PC-3 (cell line): Measurements from ENCODE around the gene KNL1. TPM values are rescaled to one million over a fixed set of nuclear protein-coding genes. Genes with fewer than 3 reads are reported as not detected.
"Not testable (repeated sequence)": the region's sequence is repeated elsewhere in the genome, so short reads cannot be mapped to it uniquely, and the experiment has no call there.

Experiments
- ATAC-seq: fragments of 200-7000 bp; cut with Tn5 transposase; 2 replicates; pipeline ENCODE4 v1.9.1; 2020; ENCODE audit warnings: mild to moderate bottlenecking, moderate library complexity
- BruUV-seq: library from RNA; stranded (reverse); fragments of 400-500 nt; replicated peaks from 2 replicates; lab custom pipeline; 2021; lab: Mats Ljungman, UMichigan
- CTCF ChIA-PET: fragments of 300-600 bp; sonication (Branson Sonifier 250); formaldehyde crosslinking; loops from one replicate; lab custom pipeline; 2022; ENCODE audit warnings: antibody characterized with exemption; lab: Charles Lee
- POLR2A ChIA-PET: fragments of 300-600 bp; sonication (Branson Sonifier 250); formaldehyde crosslinking; loops from one replicate; lab custom pipeline; 2022; ENCODE audit warnings: antibody characterized with exemption; ENCODE audit not compliant: unreplicated experiment; lab: Charles Lee
- DNase-seq: peaks from one replicate; pipeline ENCODE4 v3.0.0-alpha.2; 2015
- H2AFZ ChIP-seq: fragments of 300-600 bp; sonication (generic); 2 replicates; pipeline ENCODE4 v1.6.0; 2016; ENCODE audit warnings: antibody characterized with exemption, low read length
- H3F3A ChIP-seq: fragments of 300-600 bp; sonication (generic); one replicate; pipeline ENCODE4 v1.6.0; 2017; ENCODE audit warnings: antibody characterized with exemption, low read length, control low read depth, mild to moderate bottlenecking; ENCODE audit not compliant: unreplicated experiment
- H3K27ac ChIP-seq: fragments of 300-600 bp; sonication (generic); 2 replicates; pipeline ENCODE4 v1.5.1; 2016; ENCODE audit warnings: mild to moderate bottlenecking, low read length
- H3K27me3 ChIP-seq: fragments of 300-600 bp; sonication (generic); 2 replicates; pipeline ENCODE4 v1.6.1; 2016; ENCODE audit warnings: low read length, mixed read lengths
- H3K36me3 ChIP-seq: fragments of 300-600 bp; sonication (generic); 2 replicates; pipeline ENCODE4 v1.6.1; 2016; ENCODE audit warnings: low read depth, mixed run types, low read length, mixed read lengths
- H3K4me1 ChIP-seq: fragments of 300-600 bp; sonication (generic); 2 replicates; pipeline ENCODE4 v1.5.1; 2016; ENCODE audit warnings: low read length; ENCODE audit not compliant: insufficient read depth
- H3K4me2 ChIP-seq: fragments of 300-600 bp; sonication (generic); 2 replicates; pipeline ENCODE4 v1.6.0; 2016; ENCODE audit warnings: low read length
- H3K4me3 ChIP-seq: fragments of 300-600 bp; sonication (generic); 2 replicates; pipeline ENCODE4 v1.5.1; 2016; ENCODE audit warnings: mild to moderate bottlenecking, low read length, mixed read lengths
- H3K79me2 ChIP-seq: fragments of 300-600 bp; sonication (generic); 2 replicates; pipeline ENCODE4 v1.6.1; 2017; ENCODE audit warnings: low read length, mixed read lengths
- H3K9ac ChIP-seq: fragments of 300-600 bp; sonication (generic); 2 replicates; pipeline ENCODE4 v1.6.0; 2016; ENCODE audit warnings: mild to moderate bottlenecking, low read length
- H3K9me2 ChIP-seq: fragments of 300-600 bp; sonication (generic); replicated peaks from 2 replicates; pipeline ENCODE4 v1.6.1; 2016; ENCODE audit warnings: mixed run types, low read length, mixed read lengths
- H3K9me3 ChIP-seq: fragments of 300-600 bp; sonication (generic); 2 replicates; pipeline ENCODE4 v1.6.1; 2016; ENCODE audit warnings: low read length, mixed read lengths
- H4K20me1 ChIP-seq: fragments of 300-600 bp; sonication (generic); 2 replicates; pipeline ENCODE4 v1.6.1; 2016; ENCODE audit warnings: low read length, mixed read lengths
- EZH2 ChIP-seq: fragments of 300-600 bp; sonication (generic); IDR thresholded peaks from one replicate; pipeline ENCODE4 v1.6.1; 2017; ENCODE audit warnings: antibody characterized with exemption, mild to moderate bottlenecking, low read length; ENCODE audit not compliant: unreplicated experiment
- EZH2phosphoT487 ChIP-seq: fragments of 300-600 bp; sonication (generic); IDR thresholded peaks from 2 replicates; pipeline ENCODE4 v1.6.1; 2018; ENCODE audit warnings: mild to moderate bottlenecking, antibody characterized with exemption, low read length, borderline replicate concordance
- intact Hi-C: fragments of 100-400 bp; cut with micrococcal nuclease; formaldehyde crosslinking; loops from 2 replicates; pipeline ENCODE4 v1.9.0; 2023
- total RNA-seq: library from RNA; depleted of rRNA; stranded (reverse); fragments of >200 nt; gene quantifications from 2 replicates; pipeline ENCODE4 v1.2.3, GENCODE V29; 2014
- TF ChIP-seq, protein P1 (sequence below): fragments of 300-600 bp; sonication (generic); conservative IDR thresholded peaks from 2 replicates; pipeline ENCODE4 v1.5.1; 2017; ENCODE audit warnings: antibody characterized with exemption, low read depth, mild to moderate bottlenecking, low read length

Gene KNL1
- total RNA-seq, 1 experiment from 2014 or later = 33.8 TPM

DNA sequence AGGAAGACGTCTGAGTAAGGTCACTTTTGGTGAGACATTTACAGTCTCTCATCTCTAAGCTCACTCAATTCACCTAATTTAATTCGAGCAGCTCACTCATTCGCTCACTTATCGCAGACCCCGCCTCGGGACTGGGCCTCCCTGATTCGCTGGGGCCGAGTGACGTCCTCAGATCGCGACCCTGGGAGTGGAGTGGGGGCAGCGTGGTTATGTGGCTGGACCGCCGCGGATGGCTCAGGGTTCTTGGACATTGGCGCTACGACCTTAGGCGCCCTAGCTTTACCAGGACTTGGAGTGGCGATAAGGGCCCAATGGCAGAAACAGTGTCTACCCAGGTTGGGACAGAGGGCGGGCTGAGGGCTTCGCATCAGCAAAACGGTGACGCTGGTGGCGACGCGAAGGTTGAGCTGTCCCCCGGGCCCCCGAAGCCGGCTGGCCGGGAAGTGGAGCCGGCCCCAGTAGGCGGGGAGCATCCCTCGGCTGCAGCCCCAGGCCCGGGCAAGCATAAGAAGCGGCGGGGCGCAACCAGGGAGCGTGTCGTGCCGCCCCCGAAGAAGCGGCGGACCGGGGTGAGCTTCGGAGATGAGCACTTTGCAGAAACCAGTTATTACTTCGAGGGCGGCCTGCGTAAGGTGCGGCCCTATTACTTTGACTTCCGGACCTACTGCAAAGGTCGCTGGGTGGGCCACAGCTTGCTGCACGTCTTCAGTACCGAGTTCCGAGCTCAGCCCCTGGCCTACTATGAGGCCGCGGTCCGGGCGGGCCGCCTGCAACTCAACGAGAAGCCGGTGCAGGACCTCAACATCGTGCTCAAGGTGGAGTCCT lies 24.7 kb upstream of the KNL1 start, which contains the start of gene RPUSD2:
Gene RPUSD2 (plus strand): TSS at position 171 of the 825 bp plus-strand sequence. CDS start 39 bp downstream, at position 210.
- BruUV-seq = TSS peak; percentile 67
- H3K36me3 ChIP-seq = peaks cover 21% of the 10 kb centered on the region
- 0 out of 2 replicates have a peak within 1 kb of the TSS, but pooled peaks have one; percentile 3 for H3K27ac ChIP-seq
- peak within 1 kb of the TSS; percentile 83 for H3K9ac ChIP-seq
- peaks cover 31% of the 10 kb centered on the region for H3K79me2 ChIP-seq
- H2AFZ ChIP-seq = peak within 1 kb of the TSS; percentile 87
- no peaks in the 10 kb centered on the region for H4K20me1 ChIP-seq
- H3K4me2 ChIP-seq = peak within 1 kb of the TSS; percentile 84
- peaks cover 14% of the 10 kb centered on the region for H3K4me1 ChIP-seq
- peak within 1 kb of the TSS; percentile 72 for H3K4me3 ChIP-seq
- ATAC-seq (peak; percentile 62), DNase-seq (peak; percentile 95)
- intact Hi-C loops = no loop called here
- no peaks in the 10 kb centered on the region for H3K9me3 ChIP-seq
- POLR2A ChIA-PET = interaction anchor here (0.6 to 1.3 kb wide), 5 partner anchors 20 to 276 kb away, joined by 3 to 15 read pairs (median 5); partner anchors contain the start of gene RAD51
- no peaks in the 10 kb centered on the region for H3K27me3 ChIP-seq
- no peak for TF ChIP-seq EZH2phosphoT487
- TF ChIP-seq EZH2 = no peak
- TF ChIP-seq, protein P1, sequence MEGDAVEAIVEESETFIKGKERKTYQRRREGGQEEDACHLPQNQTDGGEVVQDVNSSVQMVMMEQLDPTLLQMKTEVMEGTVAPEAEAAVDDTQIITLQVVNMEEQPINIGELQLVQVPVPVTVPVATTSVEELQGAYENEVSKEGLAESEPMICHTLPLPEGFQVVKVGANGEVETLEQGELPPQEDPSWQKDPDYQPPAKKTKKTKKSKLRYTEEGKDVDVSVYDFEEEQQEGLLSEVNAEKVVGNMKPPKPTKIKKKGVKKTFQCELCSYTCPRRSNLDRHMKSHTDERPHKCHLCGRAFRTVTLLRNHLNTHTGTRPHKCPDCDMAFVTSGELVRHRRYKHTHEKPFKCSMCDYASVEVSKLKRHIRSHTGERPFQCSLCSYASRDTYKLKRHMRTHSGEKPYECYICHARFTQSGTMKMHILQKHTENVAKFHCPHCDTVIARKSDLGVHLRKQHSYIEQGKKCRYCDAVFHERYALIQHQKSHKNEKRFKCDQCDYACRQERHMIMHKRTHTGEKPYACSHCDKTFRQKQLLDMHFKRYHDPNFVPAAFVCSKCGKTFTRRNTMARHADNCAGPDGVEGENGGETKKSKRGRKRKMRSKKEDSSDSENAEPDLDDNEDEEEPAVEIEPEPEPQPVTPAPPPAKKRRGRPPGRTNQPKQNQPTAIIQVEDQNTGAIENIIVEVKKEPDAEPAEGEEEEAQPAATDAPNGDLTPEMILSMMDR = no peak
- no peaks in the 10 kb centered on the region for H3K9me2 ChIP-seq
- H3F3A ChIP-seq = no peaks in the 10 kb centered on the region
- CTCF ChIA-PET = interaction anchor here (0.6 to 1.3 kb wide), 5 partner anchors 20 to 679 kb away, joined by 3 to 23 read pairs (median 3); partner anchors contain the start of gene BAHD1

DNA sequence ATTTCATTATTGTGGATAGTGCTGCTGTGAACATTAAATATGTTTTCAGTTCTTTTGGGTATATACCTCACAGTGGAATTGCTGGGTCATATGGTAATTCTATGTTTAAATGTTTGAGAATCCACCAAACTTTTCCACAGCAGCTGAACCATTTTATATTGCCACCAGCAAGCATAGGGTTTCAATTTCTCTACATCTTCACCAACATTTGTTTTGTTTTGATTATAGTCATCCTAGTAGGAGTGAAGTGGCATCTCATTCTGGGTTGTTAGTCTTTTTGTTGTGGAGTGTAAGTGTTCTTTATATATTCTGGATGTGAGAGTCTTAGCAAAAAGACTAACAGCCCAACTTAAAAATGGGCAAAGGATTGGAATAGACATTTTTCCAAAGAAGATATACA lies 18.9 kb upstream of the KNL1 start:
- TF ChIP-seq, protein P1 = no peak
- TF ChIP-seq EZH2 = no peak
- TF ChIP-seq EZH2phosphoT487 = no peak
- POLR2A ChIA-PET = no interaction called here
- DNase-seq = no peak

DNA sequence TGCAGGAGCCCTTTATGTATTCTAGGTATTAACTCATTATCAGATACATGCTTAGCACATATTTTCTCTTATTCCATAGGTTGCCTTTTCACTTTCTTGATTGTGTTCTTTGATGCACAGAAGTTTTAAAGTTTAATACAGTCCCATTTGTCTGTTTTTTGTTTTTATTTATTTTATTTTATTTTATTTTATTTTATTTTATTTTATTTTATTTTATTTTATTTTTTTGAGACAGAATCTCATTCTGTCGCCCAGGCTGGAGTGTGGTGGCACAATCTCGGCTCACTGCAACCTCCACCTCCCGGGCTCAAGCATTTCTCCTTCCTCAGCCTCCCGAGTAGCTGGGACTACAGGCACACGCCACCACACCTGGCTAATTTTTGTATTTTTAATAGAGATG lies 17.1 kb upstream of the KNL1 start:
- H2AFZ ChIP-seq, H3K9ac ChIP-seq, BruUV-seq, H3K27ac ChIP-seq, H3K4me3 ChIP-seq, intact Hi-C loops, H3K9me3 ChIP-seq, H4K20me1 ChIP-seq, ATAC-seq, H3K79me2 ChIP-seq, H3K4me2 ChIP-seq, H3K27me3 ChIP-seq, H3K4me1 ChIP-seq, H3F3A ChIP-seq, CTCF ChIA-PET, DNase-seq, H3K9me2 ChIP-seq: not testable (repeated sequence)
- H3K36me3 ChIP-seq = peaks cover 18% of the 10 kb centered on the region
- POLR2A ChIA-PET = interaction anchor here (0.7 kb wide), 1 partner anchor 30 kb away, joined by 3 read pairs; no protein-coding TSS in a partner anchor

More for the DNA sequence above, 18.9 kb upstream of the KNL1 start:
- intact Hi-C loops = no loop called here
- no peak overlapping the region for H2AFZ ChIP-seq
- H3K27me3 ChIP-seq = no peaks in the 10 kb centered on the region
- H4K20me1 ChIP-seq = no peaks in the 10 kb centered on the region
- peaks cover 22% of the 10 kb centered on the region for H3K36me3 ChIP-seq
- H3K79me2 ChIP-seq = peaks cover 18% of the 10 kb centered on the region
- BruUV-seq = no TSS peak
- H3K27ac ChIP-seq = no peak overlapping the region
- H3K9me3 ChIP-seq = no peaks in the 10 kb centered on the region
- ATAC-seq = no peak
- H3F3A ChIP-seq = no peaks in the 10 kb centered on the region
- peaks cover 7% of the 10 kb centered on the region for H3K4me1 ChIP-seq
- no peaks in the 10 kb centered on the region for H3K9me2 ChIP-seq
- CTCF ChIA-PET = no interaction called here
- no peak overlapping the region for H3K4me3 ChIP-seq
- H3K9ac ChIP-seq = no peak overlapping the region
- H3K4me2 ChIP-seq = no peak overlapping the region
